HUES48 (cell line): ENCODE measurements around the gene BAZ1B.
"Not testable (repeated sequence)": the region's sequence is repeated elsewhere in the genome, so short reads cannot be mapped to it uniquely, and the experiment has no call there.

Source experiments
- H3K27ac ChIP-seq: one replicate; pipeline ENCODE4 v1.7.0; 2013; ENCODE audit warnings: low read depth, low read length, inconsistent platforms
- H3K27me3 ChIP-seq: 2 replicates; pipeline ENCODE4 v1.6.1; 2013; ENCODE audit warnings: mild to moderate bottlenecking, low read length; ENCODE audit not compliant: control insufficient read depth, insufficient read depth
- H3K36me3 ChIP-seq: 2 replicates; pipeline ENCODE4 v1.6.1; 2013; ENCODE audit warnings: low read length; ENCODE audit not compliant: control insufficient read depth, insufficient read depth
- H3K4me1 ChIP-seq: 2 replicates; pipeline ENCODE4 v1.6.1; 2013; ENCODE audit warnings: mild to moderate bottlenecking, low read length; ENCODE audit not compliant: control insufficient read depth, insufficient read depth
- H3K4me3 ChIP-seq: 2 replicates; pipeline ENCODE4 v1.5.1; 2013; ENCODE audit warnings: mild to moderate bottlenecking, low read depth, low read length
- H3K9ac ChIP-seq: 2 replicates; pipeline ENCODE4 v1.6.1; 2013; ENCODE audit warnings: mild to moderate bottlenecking, low read depth, low read length, moderate library complexity
- H3K9me3 ChIP-seq: 2 replicates; pipeline ENCODE4 v1.6.1; 2013; ENCODE audit warnings: low read length; ENCODE audit not compliant: control insufficient read depth, insufficient read depth

The BAZ1B gene

DNA sequence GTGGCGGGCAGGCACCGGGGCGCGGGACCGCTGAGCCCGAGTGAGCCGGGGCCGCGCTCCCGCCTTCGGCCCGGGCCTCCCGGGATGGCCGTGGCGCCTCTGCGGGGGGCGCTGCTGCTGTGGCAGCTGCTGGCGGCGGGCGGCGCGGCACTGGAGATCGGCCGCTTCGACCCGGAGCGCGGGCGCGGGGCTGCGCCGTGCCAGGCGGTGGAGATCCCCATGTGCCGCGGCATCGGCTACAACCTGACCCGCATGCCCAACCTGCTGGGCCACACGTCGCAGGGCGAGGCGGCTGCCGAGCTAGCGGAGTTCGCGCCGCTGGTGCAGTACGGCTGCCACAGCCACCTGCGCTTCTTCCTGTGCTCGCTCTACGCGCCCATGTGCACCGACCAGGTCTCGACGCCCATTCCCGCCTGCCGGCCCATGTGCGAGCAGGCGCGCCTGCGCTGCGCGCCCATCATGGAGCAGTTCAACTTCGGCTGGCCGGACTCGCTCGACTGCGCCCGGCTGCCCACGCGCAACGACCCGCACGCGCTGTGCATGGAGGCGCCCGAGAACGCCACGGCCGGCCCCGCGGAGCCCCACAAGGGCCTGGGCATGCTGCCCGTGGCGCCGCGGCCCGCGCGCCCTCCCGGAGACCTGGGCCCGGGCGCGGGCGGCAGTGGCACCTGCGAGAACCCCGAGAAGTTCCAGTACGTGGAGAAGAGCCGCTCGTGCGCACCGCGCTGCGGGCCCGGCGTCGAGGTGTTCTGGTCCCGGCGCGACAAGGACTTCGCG, 88.0 kb downstream of the BAZ1B start:
- H3K27ac ChIP-seq, result no peak overlapping the region
- H3K4me1 ChIP-seq, result no peaks in the 10 kb centered on the region
- H3K36me3 ChIP-seq, result no peaks in the 10 kb centered on the region; the same call in 1 of the 2 replicates
- H3K9ac ChIP-seq, result peak overlapping the region; percentile 8; the same call in 1 of the 2 replicates
- peaks cover 16% of the 10 kb centered on the region for H3K27me3 ChIP-seq
- no peaks in the 10 kb centered on the region for H3K9me3 ChIP-seq
- peak overlapping the region; percentile 69; the same call in 1 of the 2 replicates for H3K4me3 ChIP-seq

- Histone ChIP-seq H3K9me3 (no peaks in the 10 kb centered on the region), H3K27me3 (peaks cover 16% of the 10 kb centered on the region), H3K4me3 (no peak overlapping the region), H3K36me3 (no peaks in the 10 kb centered on the region), H3K4me1 (peaks cover 6% of the 10 kb centered on the region; the same call in 1 of the 2 replicates), H3K9ac (no peak overlapping the region), H3K27ac (no peak overlapping the region)
Observed at GRCh38 chr7:73432676-73433075, 89.4 kb downstream of the BAZ1B start.

DNA sequence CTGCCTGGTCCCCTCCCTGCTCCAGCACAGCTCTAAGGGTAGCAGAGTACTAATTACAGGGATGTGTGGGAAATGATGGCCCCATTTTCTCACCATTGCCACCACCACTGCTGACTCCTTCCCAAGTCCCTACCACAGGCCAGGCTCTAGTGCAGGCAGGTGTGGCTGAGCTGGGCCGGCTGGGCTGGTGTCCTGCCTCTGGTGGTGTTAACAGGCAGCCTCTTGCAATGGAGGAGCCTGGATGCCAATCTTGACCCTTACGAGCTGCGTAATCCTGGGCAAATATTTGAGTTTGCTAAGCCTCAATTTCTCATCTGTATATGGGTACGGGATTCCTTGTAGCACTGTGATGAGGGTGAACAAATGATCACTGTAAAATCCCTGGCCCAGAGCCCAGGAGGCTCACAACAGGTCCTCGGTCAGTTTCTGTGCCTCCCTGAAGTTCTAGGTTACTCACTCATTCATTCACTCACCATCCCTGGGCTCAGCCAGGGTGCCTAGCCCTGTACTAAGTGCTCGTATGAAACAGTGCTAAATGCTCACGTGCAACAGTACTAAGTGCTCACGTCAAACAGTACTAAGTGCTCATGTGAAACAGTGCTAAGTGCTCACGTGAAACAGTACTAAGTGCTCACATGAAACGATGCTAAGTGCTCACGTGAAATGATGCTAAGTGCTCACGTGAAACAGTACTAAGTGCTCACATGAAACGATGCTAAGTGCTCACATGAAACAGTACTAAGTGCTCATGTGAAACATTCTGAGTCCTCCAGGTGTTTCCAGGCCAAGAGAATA, 90.9 kb downstream of the BAZ1B start:
- no peak overlapping the region for H3K4me3 ChIP-seq
- peaks cover 6% of the 10 kb centered on the region; the same call in 1 of the 2 replicates for H3K4me1 ChIP-seq
- no peaks in the 10 kb centered on the region for H3K9me3 ChIP-seq
- H3K36me3 ChIP-seq, result no peaks in the 10 kb centered on the region
- no peak overlapping the region for H3K9ac ChIP-seq
- H3K27me3 ChIP-seq, result peaks cover 16% of the 10 kb centered on the region
- no peak overlapping the region for H3K27ac ChIP-seq

GRCh38 chr7:73430540-73430939, 91.6 kb downstream of the BAZ1B start:
- H3K9ac ChIP-seq, H3K9me3 ChIP-seq, H3K4me3 ChIP-seq, H3K36me3 ChIP-seq, H3K4me1 ChIP-seq, H3K27ac ChIP-seq: not testable (repeated sequence)
- H3K27me3 ChIP-seq, result peaks cover 15% of the 10 kb centered on the region

DNA sequence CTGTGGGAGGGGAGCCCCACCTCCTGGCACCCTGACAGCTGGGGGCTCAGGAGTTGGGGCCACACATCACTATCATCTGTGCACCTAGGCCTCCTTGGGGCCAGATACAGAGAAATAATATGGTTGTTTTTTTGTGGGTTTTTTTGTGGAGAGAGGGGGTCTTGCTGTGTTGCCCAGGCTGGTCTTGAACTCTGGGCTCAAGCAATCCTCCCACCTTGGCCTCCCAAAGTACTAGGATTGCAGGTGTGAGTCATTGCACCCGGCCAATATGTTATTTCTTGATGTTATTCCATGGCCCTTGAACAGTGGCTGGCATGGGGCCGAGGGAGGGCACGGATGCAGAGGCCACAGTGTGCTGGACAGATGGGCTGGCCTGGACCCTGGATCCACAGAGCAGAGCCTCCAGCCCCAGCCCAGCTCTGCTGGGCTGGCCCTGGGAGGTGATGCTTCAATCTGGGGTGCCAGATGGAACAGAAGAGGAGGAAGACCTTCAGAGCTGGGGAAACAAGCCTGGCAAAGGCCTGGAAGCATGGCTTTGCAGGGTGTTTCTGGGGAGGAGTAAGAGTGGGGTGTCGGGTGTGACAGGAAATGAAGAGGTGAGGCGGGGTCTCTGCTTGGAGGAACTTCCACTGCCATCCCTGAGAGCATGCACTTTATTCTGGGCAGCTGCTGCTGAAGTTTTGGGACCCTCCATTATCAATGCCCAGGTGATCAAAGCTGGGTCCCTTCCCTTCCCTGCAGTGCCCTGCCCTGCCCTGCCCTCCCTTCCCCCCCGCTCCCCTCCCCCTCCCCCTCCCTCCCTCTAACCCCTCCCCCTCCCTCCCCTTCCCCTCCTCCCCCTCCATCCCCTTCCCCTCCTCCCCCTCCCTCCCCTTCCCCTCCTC, 92.2 kb downstream of the BAZ1B start:
- Histone ChIP-seq H3K4me1 (peaks cover 6% of the 10 kb centered on the region; the same call in 1 of the 2 replicates), H3K9ac (no peak overlapping the region), H3K27me3 (peaks cover 9% of the 10 kb centered on the region), H3K27ac (no peak overlapping the region), H3K36me3 (no peaks in the 10 kb centered on the region), H3K9me3 (no peaks in the 10 kb centered on the region), H3K4me3 (no peak overlapping the region)

GRCh38 chr7:73429215-73429614, 92.9 kb downstream of the BAZ1B start:
- Histone ChIP-seq H3K9ac (no peak overlapping the region), H3K27ac (no peak overlapping the region), H3K27me3 (peaks cover 3% of the 10 kb centered on the region; the same call in 1 of the 2 replicates), H3K9me3 (no peaks in the 10 kb centered on the region), H3K36me3 (no peaks in the 10 kb centered on the region), H3K4me1 (peaks cover 6% of the 10 kb centered on the region; the same call in 1 of the 2 replicates), H3K4me3 (no peak overlapping the region)

DNA sequence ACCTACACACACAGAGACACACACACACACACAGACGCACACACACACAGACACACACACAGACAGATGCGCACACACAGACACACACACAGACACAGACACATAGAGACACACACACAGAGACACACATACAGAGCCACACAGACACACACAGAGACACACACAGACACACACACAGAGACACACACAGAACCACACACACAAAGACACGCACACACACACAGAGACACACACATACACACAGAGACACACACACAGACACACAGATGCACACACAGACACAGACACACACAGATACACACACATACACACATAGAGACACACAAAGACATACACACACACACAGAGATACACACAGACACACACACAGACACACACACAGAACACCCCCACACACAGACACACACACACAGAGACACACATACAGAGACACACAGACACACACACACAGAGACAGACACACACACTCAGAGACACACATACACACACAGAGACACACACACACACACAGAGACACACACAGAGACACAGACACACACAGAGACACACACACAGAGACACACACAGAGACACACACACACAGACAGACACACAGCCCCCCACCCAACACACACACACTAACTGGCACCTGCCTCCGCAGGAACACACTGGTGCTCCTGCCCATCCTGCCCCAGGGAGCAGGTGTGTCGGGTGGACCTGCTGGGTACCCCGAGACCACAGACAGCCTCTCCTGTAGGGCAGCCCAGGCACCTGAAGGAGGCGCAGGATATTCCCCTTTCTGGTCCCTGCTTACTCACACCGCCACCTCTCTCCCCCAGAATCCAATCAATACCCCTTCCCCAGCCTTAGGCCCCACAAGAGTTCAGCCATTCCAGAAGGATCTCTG, 93.9 kb downstream of the BAZ1B start:
- peaks cover 11% of the 10 kb centered on the region; the same call in 1 of the 2 replicates for H3K4me1 ChIP-seq
- no peak overlapping the region for H3K9ac ChIP-seq
- H3K4me3 ChIP-seq, result no peak overlapping the region
- H3K36me3 ChIP-seq, result no peaks in the 10 kb centered on the region
- no peak overlapping the region for H3K27ac ChIP-seq
- H3K27me3 ChIP-seq, result no peaks in the 10 kb centered on the region
- H3K9me3 ChIP-seq, result no peaks in the 10 kb centered on the region

DNA sequence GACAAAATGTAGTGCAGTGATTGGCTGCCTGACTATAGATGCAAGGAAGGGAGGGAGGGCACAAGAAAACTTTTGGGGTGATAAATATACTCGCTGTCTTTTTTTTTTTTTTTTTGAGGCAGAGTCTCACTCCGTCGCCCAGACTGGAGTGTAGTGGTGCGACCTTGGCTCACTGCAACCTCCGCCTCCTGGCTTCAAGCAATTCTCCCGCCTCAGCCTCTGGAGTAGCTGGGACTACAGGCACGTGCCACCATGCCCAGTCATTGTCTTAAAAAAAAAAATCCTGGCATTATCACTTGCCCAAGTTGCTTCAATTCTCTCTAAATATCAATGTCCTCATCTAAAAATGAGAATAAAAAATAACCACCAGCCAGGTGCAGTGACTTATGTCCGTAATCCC, 96.1 kb downstream of the BAZ1B start:
- H3K9me3 ChIP-seq, result no peaks in the 10 kb centered on the region
- no peaks in the 10 kb centered on the region for H3K27me3 ChIP-seq
- no peak overlapping the region for H3K4me3 ChIP-seq
- peaks cover 11% of the 10 kb centered on the region; the same call in 1 of the 2 replicates for H3K4me1 ChIP-seq
- no peak overlapping the region for H3K9ac ChIP-seq
- H3K36me3 ChIP-seq, result no peaks in the 10 kb centered on the region
- H3K27ac ChIP-seq, result no peak overlapping the region

DNA sequence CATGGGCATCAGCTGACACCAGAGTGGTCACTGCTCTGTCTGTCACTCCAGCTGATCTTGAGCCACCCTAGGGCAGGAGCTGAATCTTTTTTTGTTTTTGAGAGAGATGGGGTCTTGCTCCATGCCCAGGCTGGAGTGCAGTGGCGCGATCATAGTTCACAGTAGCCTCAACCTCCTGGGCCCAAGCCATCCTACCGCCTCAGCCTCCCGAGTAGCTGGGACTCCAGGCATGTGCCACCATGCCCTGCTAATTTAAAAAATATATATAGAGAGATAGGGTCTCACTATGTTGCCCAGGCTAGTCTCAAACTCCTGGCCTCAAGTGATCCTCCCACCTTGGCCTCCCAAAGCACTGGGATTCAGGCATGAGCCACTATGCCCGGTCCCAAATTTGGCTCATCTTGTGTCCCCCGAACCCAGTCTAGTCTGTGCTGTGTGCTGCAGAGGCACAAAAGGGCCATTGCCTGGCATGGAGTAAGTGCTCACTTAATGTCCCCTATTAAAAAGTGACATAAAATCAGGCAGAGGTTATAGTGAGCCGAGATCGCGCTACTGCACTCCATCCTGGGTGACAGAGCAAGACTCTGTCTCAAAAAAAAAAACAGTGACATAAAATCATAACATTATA, 96.6 kb downstream of the BAZ1B start:
- Histone ChIP-seq H3K4me1 (peaks cover 11% of the 10 kb centered on the region; the same call in 1 of the 2 replicates), H3K9me3 (no peaks in the 10 kb centered on the region), H3K9ac (no peak overlapping the region), H3K27ac (no peak overlapping the region), H3K36me3 (no peaks in the 10 kb centered on the region), H3K27me3 (no peaks in the 10 kb centered on the region), H3K4me3 (no peak overlapping the region)
